ENCODE data around the gene PEX26.

Gene PEX26

GRCh38 chr22:18087350-18087855, 9.6 kb downstream of the PEX26 start:
- no peaks in the 10 kb centered on the region for H3K9me3 ChIP-seq (ENCODE audit: insufficient read depth, low read depth, low read length)
- H3K9ac ChIP-seq (ENCODE audit: low read depth, low read length): no peak overlapping the region
- H3K4me1 ChIP-seq (ENCODE audit: insufficient read depth, low read length): no peaks in the 10 kb centered on the region
- H3K27me3 ChIP-seq (ENCODE audit: insufficient read depth, low read length): no peaks in the 10 kb centered on the region
- H3K36me3 ChIP-seq (ENCODE audit: insufficient read depth, low read length): peaks cover 80% of the 10 kb centered on the region
- H3K4me3 ChIP-seq (ENCODE audit: low read length): no peak overlapping the region
- 83% methylated on average over 12 of the region's 13 CpGs for WGBS
- no peak overlapping the region for H3K27ac ChIP-seq (ENCODE audit: low read depth, low read length)

GRCh38 chr22:18088825-18089568, 11.2 kb downstream of the PEX26 start:
- Histone ChIP-seq H3K36me3 (ENCODE audit: insufficient read depth, low read length) (peaks cover 68% of the 10 kb centered on the region), H3K9me3 (ENCODE audit: insufficient read depth, low read depth, low read length) (0 out of 2 replicates have a peak, but pooled peaks cover 2% of the 10 kb centered on the region), H3K27me3 (ENCODE audit: insufficient read depth, low read length) (no peaks in the 10 kb centered on the region), H3K4me3 (ENCODE audit: low read length) (no peak overlapping the region), H3K4me1 (ENCODE audit: insufficient read depth, low read length) (no peaks in the 10 kb centered on the region), H3K9ac (ENCODE audit: low read depth, low read length) (no peak overlapping the region), H3K27ac (ENCODE audit: low read depth, low read length) (no peak overlapping the region)
- 92% methylated on average over 11 of the region's 11 CpGs for WGBS

GRCh38 chr22:18090286-18090685, 12.5 kb downstream of the PEX26 start:
- Histone ChIP-seq H3K27ac (ENCODE audit: low read depth, low read length) (no peak overlapping the region), H3K9me3 (ENCODE audit: insufficient read depth, low read depth, low read length) (0 out of 2 replicates have a peak, but pooled peaks cover 2% of the 10 kb centered on the region), H3K36me3 (ENCODE audit: insufficient read depth, low read length) (peaks cover 58% of the 10 kb centered on the region), H3K9ac (ENCODE audit: low read depth, low read length) (no peak overlapping the region), H3K4me1 (ENCODE audit: insufficient read depth, low read length) (no peaks in the 10 kb centered on the region), H3K4me3 (ENCODE audit: low read length) (no peak overlapping the region), H3K27me3 (ENCODE audit: insufficient read depth, low read length) (no peaks in the 10 kb centered on the region)
- WGBS: 95% methylated on average over 8 of the region's 8 CpGs

- Histone ChIP-seq H3K4me1 (ENCODE audit: insufficient read depth, low read length) (no peaks in the 10 kb centered on the region), H3K27me3 (ENCODE audit: insufficient read depth, low read length) (no peaks in the 10 kb centered on the region), H3K9me3 (ENCODE audit: insufficient read depth, low read depth, low read length) (0 out of 2 replicates have a peak, but pooled peaks cover 2% of the 10 kb centered on the region), H3K27ac (ENCODE audit: low read depth, low read length) (no peak overlapping the region), H3K4me3 (ENCODE audit: low read length) (no peak overlapping the region), H3K9ac (ENCODE audit: low read depth, low read length) (no peak overlapping the region), H3K36me3 (ENCODE audit: insufficient read depth, low read length) (peaks cover 47% of the 10 kb centered on the region)
- WGBS: 90% methylated on average over 7 of the region's 7 CpGs
Observed at GRCh38 chr22:18091478-18091877, 13.7 kb downstream of the PEX26 start.

GRCh38 chr22:18091916-18092526, 14.2 kb downstream of the PEX26 start:
- no peak overlapping the region for H3K4me3 ChIP-seq (ENCODE audit: low read length)
- peaks cover 45% of the 10 kb centered on the region for H3K36me3 ChIP-seq (ENCODE audit: insufficient read depth, low read length)
- H3K27ac ChIP-seq (ENCODE audit: low read depth, low read length): no peak overlapping the region
- 0 out of 2 replicates have a peak, but pooled peaks cover 2% of the 10 kb centered on the region for H3K9me3 ChIP-seq (ENCODE audit: insufficient read depth, low read depth, low read length)
- H3K4me1 ChIP-seq (ENCODE audit: insufficient read depth, low read length): no peaks in the 10 kb centered on the region
- 95% methylated on average over 22 of the region's 22 CpGs for WGBS
- H3K27me3 ChIP-seq (ENCODE audit: insufficient read depth, low read length): no peaks in the 10 kb centered on the region
- no peak overlapping the region for H3K9ac ChIP-seq (ENCODE audit: low read depth, low read length)

GRCh38 chr22:18093661-18094060, 15.9 kb downstream of the PEX26 start:
- Histone ChIP-seq H3K27me3 (ENCODE audit: insufficient read depth, low read length) (no peaks in the 10 kb centered on the region), H3K4me1 (ENCODE audit: insufficient read depth, low read length) (no peaks in the 10 kb centered on the region), H3K27ac (ENCODE audit: low read depth, low read length) (no peak overlapping the region), H3K36me3 (ENCODE audit: insufficient read depth, low read length) (peaks cover 28% of the 10 kb centered on the region), H3K9me3 (ENCODE audit: insufficient read depth, low read depth, low read length) (0 out of 2 replicates have a peak, but pooled peaks cover 2% of the 10 kb centered on the region), H3K4me3 (ENCODE audit: low read length) (no peak overlapping the region), H3K9ac (ENCODE audit: low read depth, low read length) (no peak overlapping the region)
- WGBS: 98% methylated on average over 4 of the region's 6 CpGs

GRCh38 chr22:18095101-18095805, 17.5 kb downstream of the PEX26 start:
- Histone ChIP-seq H3K27me3 (ENCODE audit: insufficient read depth, low read length) (no peaks in the 10 kb centered on the region), H3K27ac (ENCODE audit: low read depth, low read length) (no peak overlapping the region), H3K9ac (ENCODE audit: low read depth, low read length) (no peak overlapping the region), H3K4me1 (ENCODE audit: insufficient read depth, low read length) (no peaks in the 10 kb centered on the region), H3K9me3 (ENCODE audit: insufficient read depth, low read depth, low read length) (0 out of 2 replicates have a peak, but pooled peaks cover 2% of the 10 kb centered on the region), H3K36me3 (ENCODE audit: insufficient read depth, low read length) (peaks cover 16% of the 10 kb centered on the region), H3K4me3 (ENCODE audit: low read length) (no peak overlapping the region)
- 93% methylated on average over 8 of the region's 8 CpGs for WGBS

- 0 out of 2 replicates have a peak, but pooled peaks cover 2% of the 10 kb centered on the region for H3K9me3 ChIP-seq (ENCODE audit: insufficient read depth, low read depth, low read length)
- no peak overlapping the region for H3K4me3 ChIP-seq (ENCODE audit: low read length)
- H3K36me3 ChIP-seq (ENCODE audit: insufficient read depth, low read length): peaks cover 5% of the 10 kb centered on the region
- no peaks in the 10 kb centered on the region for H3K27me3 ChIP-seq (ENCODE audit: insufficient read depth, low read length)
- H3K9ac ChIP-seq (ENCODE audit: low read depth, low read length): no peak overlapping the region
- WGBS: 100% methylated on average over 2 of the region's 3 CpGs
- H3K4me1 ChIP-seq (ENCODE audit: insufficient read depth, low read length): no peaks in the 10 kb centered on the region
- H3K27ac ChIP-seq (ENCODE audit: low read depth, low read length): no peak overlapping the region
Observed at GRCh38 chr22:18096823-18097222, 19.0 kb downstream of the PEX26 start.

GRCh38 chr22:18100781-18101180, 23.0 kb downstream of the PEX26 start:
- H3K27ac ChIP-seq (ENCODE audit: low read depth, low read length): no peak overlapping the region
- no peaks in the 10 kb centered on the region for H3K27me3 ChIP-seq (ENCODE audit: insufficient read depth, low read length)
- no peak overlapping the region for H3K4me3 ChIP-seq (ENCODE audit: low read length)
- WGBS: 94% methylated on average over 3 of the region's 3 CpGs
- H3K9me3 ChIP-seq (ENCODE audit: insufficient read depth, low read depth, low read length): no peaks in the 10 kb centered on the region
- no peak overlapping the region for H3K9ac ChIP-seq (ENCODE audit: low read depth, low read length)
- H3K36me3 ChIP-seq (ENCODE audit: insufficient read depth, low read length): no peaks in the 10 kb centered on the region
- no peaks in the 10 kb centered on the region for H3K4me1 ChIP-seq (ENCODE audit: insufficient read depth, low read length)

- WGBS: 95% methylated on average over 4 of the region's 4 CpGs
- H3K9ac ChIP-seq (ENCODE audit: low read depth, low read length): no peak overlapping the region
- no peaks in the 10 kb centered on the region; the same call in 1 of the 2 replicates for H3K27me3 ChIP-seq (ENCODE audit: insufficient read depth, low read length)
- no peaks in the 10 kb centered on the region for H3K9me3 ChIP-seq (ENCODE audit: insufficient read depth, low read depth, low read length)
- no peaks in the 10 kb centered on the region for H3K4me1 ChIP-seq (ENCODE audit: insufficient read depth, low read length)
- H3K27ac ChIP-seq (ENCODE audit: low read depth, low read length): no peak overlapping the region
- no peaks in the 10 kb centered on the region for H3K36me3 ChIP-seq (ENCODE audit: insufficient read depth, low read length)
- H3K4me3 ChIP-seq (ENCODE audit: low read length): no peak overlapping the region
Observed at GRCh38 chr22:18101536-18101935, 23.7 kb downstream of the PEX26 start.

All from HUES64 (cell line).